ENCODE data around the gene PPP1R1B.

GRCh38 chr17:39667945-39668924, 41.5 kb downstream of the PPP1R1B start, which contains the start of gene PNMT:
- TF ChIP-seq CTCF (IDR thresholded peaks at IDR 0.05; ENCODE audit: low read length) = peak; percentile 74
- TF ChIP-seq EZH2phosphoT487 (IDR thresholded peaks at IDR 0.05; ENCODE audit: low read length) = no peak

All from MM.1S (cell line).